ENCODE data around the gene FOXC2.

Gene FOXC2

GRCh38 chr16:86533767-86534351 lies 32.8 kb upstream of the FOXC2 start:
- no peak for DNase-seq

- DNase-seq, result no peak
These were observed 31.6 kb upstream of the FOXC2 start for GRCh38 chr16:86534779-86535615.

- no peak for DNase-seq
These were observed 30.0 kb upstream of the FOXC2 start for GRCh38 chr16:86536621-86537020.

- no peak for DNase-seq
These were observed 29.1 kb upstream of the FOXC2 start for GRCh38 chr16:86537486-86537885.

- DNase-seq, result no peak
These were observed 28.3 kb upstream of the FOXC2 start for GRCh38 chr16:86538196-86538780.

GRCh38 chr16:86540894-86541293 lies 25.7 kb upstream of the FOXC2 start:
- DNase-seq, result no peak

- DNase-seq, result no peak
These were observed 25.1 kb upstream of the FOXC2 start for GRCh38 chr16:86541560-86541959.

- DNase-seq, result no peak
These were observed 23.6 kb upstream of the FOXC2 start for GRCh38 chr16:86542756-86543750.

- DNase-seq, result no peak
These were observed 21.1 kb upstream of the FOXC2 start for GRCh38 chr16:86545481-86545880.

GRCh38 chr16:86545954-86546637 lies 20.5 kb upstream of the FOXC2 start:
- no peak for DNase-seq

- DNase-seq, result no peak
These were observed 20.0 kb upstream of the FOXC2 start for GRCh38 chr16:86546638-86547013.

GRCh38 chr16:86547286-86547685 lies 19.3 kb upstream of the FOXC2 start:
- DNase-seq, result no peak

- no peak for DNase-seq
These were observed 17.3 kb upstream of the FOXC2 start for GRCh38 chr16:86549076-86549892.

- DNase-seq, result no peak
These were observed 16.8 kb upstream of the FOXC2 start for GRCh38 chr16:86549893-86550190.

GRCh38 chr16:86550281-86550680 lies 16.3 kb upstream of the FOXC2 start:
- DNase-seq, result no peak

- DNase-seq, result no peak
These were observed 13.3 kb upstream of the FOXC2 start for GRCh38 chr16:86553356-86553755.

- DNase-seq, result no peak
These were observed 12.1 kb upstream of the FOXC2 start for GRCh38 chr16:86554599-86554916.

GRCh38 chr16:86554917-86555703 lies 11.5 kb upstream of the FOXC2 start, which contains the start of gene MTHFSD:
MTHFSD (minus strand) TSS chr16:86555235; CDS start chr16:86555184, 51 bp downstream.
- peak; percentile 63 to 89 for DNase-seq

GRCh38 chr16:86555704-86556075 lies 10.9 kb upstream of the FOXC2 start:
- DNase-seq, result no peak

- no peak for DNase-seq
These were observed 10.1 kb upstream of the FOXC2 start for GRCh38 chr16:86556576-86556975.

GRCh38 chr16:86557587-86557986 lies 9.0 kb upstream of the FOXC2 start:
- no peak for DNase-seq

All from NCI-H446 (cell line).